ENCODE data around the gene SAFB.

Gene SAFB

GRCh38 chr19:5648464-5648863, 25.6 kb downstream of the SAFB start:
- Histone ChIP-seq H3K27ac (ENCODE audit: low read depth, low read length) (no peak overlapping the region), H3K79me1 (ENCODE audit: low read length) (no peaks in the 10 kb centered on the region), H3K79me2 (ENCODE audit: control insufficient read depth, insufficient read depth, low read length, poor library complexity) (no peaks in the 10 kb centered on the region), H4K12ac (ENCODE audit: low read depth, low read length) (no peak overlapping the region), H2BK5ac (ENCODE audit: low read depth, low read length, poor library complexity) (no peak overlapping the region), H3K18ac (ENCODE audit: low read length) (no peak overlapping the region), H3K23ac (ENCODE audit: low read length) (no peak overlapping the region), H3K9ac (ENCODE audit: low read length) (no peak overlapping the region), H3K27me3 (ENCODE audit: insufficient read depth, low read length) (no peaks in the 10 kb centered on the region), H3K36me3 (ENCODE audit: control insufficient read depth in 1 of 2, insufficient read depth in 2 of 2, low read length in 2 of 2) (peaks cover 56 to 67% of the 10 kb centered on the region in 2 experiments), H2BK120ac (ENCODE audit: insufficient read depth, low read length, poor library complexity) (no peak overlapping the region), H3K4ac (ENCODE audit: low read depth, low read length) (no peak overlapping the region), H3K4me2 (ENCODE audit: low read length) (no peak overlapping the region), H4K8ac (ENCODE audit: low read depth, low read length) (no peak overlapping the region), H3K9me3 (ENCODE audit: insufficient read depth, low read depth, low read length) (no peaks in the 10 kb centered on the region), H2AK5ac (ENCODE audit: low read length) (no peak overlapping the region), H2BK12ac (ENCODE audit: low read length) (no peak overlapping the region), H4K91ac (ENCODE audit: low read depth, low read length) (no peak overlapping the region), H3K14ac (ENCODE audit: low read length) (no peak overlapping the region), H3K4me1 (ENCODE audit: control insufficient read depth in 1 of 2, insufficient read depth in 2 of 2, low read length in 2 of 2) (no peaks in the 10 kb centered on the region), H3K4me3 (ENCODE audit: low read depth, low read length) (no peak overlapping the region), H2AFZ (ENCODE audit: insufficient read depth, low read length, poor library complexity) (no peak overlapping the region)
- no CpG with 5 or more reads among the region's 11 CpGs for WGBS (ENCODE audit: extremely low coverage, insufficient coverage, insufficient read length)
- no peak for DNase-seq

GRCh38 chr19:5651361-5651760, 28.5 kb downstream of the SAFB start:
- no peak overlapping the region for H3K18ac ChIP-seq (ENCODE audit: low read length)
- no peaks in the 10 kb centered on the region for H3K27me3 ChIP-seq (ENCODE audit: insufficient read depth, low read length)
- H3K23ac ChIP-seq (ENCODE audit: low read length) = no peak overlapping the region
- no peak overlapping the region for H2AK5ac ChIP-seq (ENCODE audit: low read length)
- DNase-seq = no peak
- no peak overlapping the region for H3K9ac ChIP-seq (ENCODE audit: low read length)
- H3K9me3 ChIP-seq (ENCODE audit: insufficient read depth, low read depth, low read length) = no peaks in the 10 kb centered on the region
- H3K4me1 ChIP-seq (ENCODE audit: control insufficient read depth in 1 of 2, insufficient read depth in 2 of 2, low read length in 2 of 2) = no peaks in the 10 kb centered on the region
- no peaks in the 10 kb centered on the region for H3K79me1 ChIP-seq (ENCODE audit: low read length)
- no peak overlapping the region for H3K4me2 ChIP-seq (ENCODE audit: low read length)
- H3K4ac ChIP-seq (ENCODE audit: low read depth, low read length) = no peak overlapping the region
- H3K14ac ChIP-seq (ENCODE audit: low read length) = no peak overlapping the region
- H2AFZ ChIP-seq (ENCODE audit: insufficient read depth, low read length, poor library complexity) = no peak overlapping the region
- H3K79me2 ChIP-seq (ENCODE audit: control insufficient read depth, insufficient read depth, low read length, poor library complexity) = no peaks in the 10 kb centered on the region
- no peak overlapping the region for H2BK120ac ChIP-seq (ENCODE audit: insufficient read depth, low read length, poor library complexity)
- H3K27ac ChIP-seq (ENCODE audit: low read depth, low read length) = no peak overlapping the region
- H2BK12ac ChIP-seq (ENCODE audit: low read length) = no peak overlapping the region
- H4K8ac ChIP-seq (ENCODE audit: low read depth, low read length) = no peak overlapping the region
- no CpG with 5 or more reads among the region's 5 CpGs for WGBS (ENCODE audit: extremely low coverage, insufficient coverage, insufficient read length)
- H3K36me3 ChIP-seq (ENCODE audit: control insufficient read depth in 1 of 2, insufficient read depth in 2 of 2, low read length in 2 of 2) = peaks cover 64 to 71% of the 10 kb centered on the region in 2 experiments
- no peak overlapping the region for H4K91ac ChIP-seq (ENCODE audit: low read depth, low read length)
- H4K12ac ChIP-seq (ENCODE audit: low read depth, low read length) = no peak overlapping the region
- no peak overlapping the region for H2BK5ac ChIP-seq (ENCODE audit: low read depth, low read length, poor library complexity)
- H3K4me3 ChIP-seq (ENCODE audit: low read depth, low read length) = no peak overlapping the region

DNA sequence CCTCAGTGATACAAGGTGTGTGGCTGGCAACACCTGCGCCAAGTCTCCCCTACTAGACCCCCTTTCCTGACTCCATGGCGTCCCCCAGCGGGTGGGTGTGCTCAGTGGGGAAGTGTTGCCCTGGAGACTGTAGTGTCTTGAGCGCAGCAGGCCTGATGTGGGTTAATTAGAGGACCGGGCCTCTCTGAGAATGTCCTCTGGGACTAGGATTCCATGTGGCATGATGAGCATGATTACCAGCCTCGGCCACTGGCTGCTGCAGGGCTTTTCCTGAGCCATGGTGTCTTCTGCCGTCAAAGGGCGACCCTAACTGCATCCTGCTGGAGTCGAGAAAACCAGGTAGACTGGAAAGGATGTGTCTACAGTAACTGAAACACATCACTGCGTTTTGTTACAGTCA, 29.4 kb downstream of the SAFB start:
- no peaks in the 10 kb centered on the region for H3K79me2 ChIP-seq (ENCODE audit: control insufficient read depth, insufficient read depth, low read length, poor library complexity)
- no peak overlapping the region for H2BK120ac ChIP-seq (ENCODE audit: insufficient read depth, low read length, poor library complexity)
- H3K9ac ChIP-seq (ENCODE audit: low read length) = no peak overlapping the region
- H2AK5ac ChIP-seq (ENCODE audit: low read length) = no peak overlapping the region
- H3K4me2 ChIP-seq (ENCODE audit: low read length) = no peak overlapping the region
- no peak overlapping the region for H3K23ac ChIP-seq (ENCODE audit: low read length)
- H4K12ac ChIP-seq (ENCODE audit: low read depth, low read length) = no peak overlapping the region
- H2BK5ac ChIP-seq (ENCODE audit: low read depth, low read length, poor library complexity) = no peak overlapping the region
- no peak overlapping the region for H3K27ac ChIP-seq (ENCODE audit: low read depth, low read length)
- no peak overlapping the region for H3K14ac ChIP-seq (ENCODE audit: low read length)
- WGBS (ENCODE audit: extremely low coverage, insufficient coverage, insufficient read length) = no CpG with 5 or more reads among the region's 10 CpGs
- H3K27me3 ChIP-seq (ENCODE audit: insufficient read depth, low read length) = no peaks in the 10 kb centered on the region
- no peak for DNase-seq
- no peak overlapping the region for H3K18ac ChIP-seq (ENCODE audit: low read length)
- no peaks in the 10 kb centered on the region for H3K79me1 ChIP-seq (ENCODE audit: low read length)
- no peak overlapping the region for H3K4ac ChIP-seq (ENCODE audit: low read depth, low read length)
- no peak overlapping the region for H3K4me3 ChIP-seq (ENCODE audit: low read depth, low read length)
- H4K91ac ChIP-seq (ENCODE audit: low read depth, low read length) = no peak overlapping the region
- H2AFZ ChIP-seq (ENCODE audit: insufficient read depth, low read length, poor library complexity) = no peak overlapping the region
- H3K36me3 ChIP-seq (ENCODE audit: control insufficient read depth in 1 of 2, insufficient read depth in 2 of 2, low read length in 2 of 2) = peaks cover 65 to 69% of the 10 kb centered on the region in 2 experiments
- no peaks in the 10 kb centered on the region for H3K4me1 ChIP-seq (ENCODE audit: control insufficient read depth in 1 of 2, insufficient read depth in 2 of 2, low read length in 2 of 2)
- H3K9me3 ChIP-seq (ENCODE audit: insufficient read depth, low read depth, low read length) = no peaks in the 10 kb centered on the region
- no peak overlapping the region for H2BK12ac ChIP-seq (ENCODE audit: low read length)
- no peak overlapping the region for H4K8ac ChIP-seq (ENCODE audit: low read depth, low read length)

DNA sequence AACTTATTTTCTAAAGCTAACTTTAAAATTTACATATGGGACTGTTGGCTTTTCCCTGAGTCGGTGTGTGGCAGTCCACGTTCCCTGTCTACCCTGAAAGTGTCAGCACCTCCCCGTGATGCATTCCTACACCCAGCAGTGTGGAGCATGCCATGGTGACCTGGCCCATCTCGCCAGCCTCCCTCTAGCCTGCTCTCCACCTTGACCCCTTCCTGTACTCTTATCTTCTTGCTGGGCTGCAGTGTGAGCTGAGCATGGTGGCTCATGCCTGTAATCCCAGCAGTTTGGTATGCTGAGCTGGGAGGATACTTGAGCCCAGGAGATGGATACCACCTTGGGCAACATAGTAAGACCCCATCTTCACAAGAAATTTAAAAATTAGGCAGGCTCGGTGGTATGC, 32.0 kb downstream of the SAFB start:
- H4K8ac ChIP-seq (ENCODE audit: low read depth, low read length) = no peak overlapping the region
- H3K4me3 ChIP-seq (ENCODE audit: low read depth, low read length) = no peak overlapping the region
- H2BK5ac ChIP-seq (ENCODE audit: low read depth, low read length, poor library complexity) = no peak overlapping the region
- H2BK12ac ChIP-seq (ENCODE audit: low read length) = no peak overlapping the region
- DNase-seq = no peak
- H4K12ac ChIP-seq (ENCODE audit: low read depth, low read length) = no peak overlapping the region
- no peaks in the 10 kb centered on the region for H3K4me1 ChIP-seq (ENCODE audit: control insufficient read depth in 1 of 2, insufficient read depth in 2 of 2, low read length in 2 of 2)
- no peak overlapping the region for H3K4me2 ChIP-seq (ENCODE audit: low read length)
- no peaks in the 10 kb centered on the region for H3K9me3 ChIP-seq (ENCODE audit: insufficient read depth, low read depth, low read length)
- no CpG with 5 or more reads among the region's 5 CpGs for WGBS (ENCODE audit: extremely low coverage, insufficient coverage, insufficient read length)
- H3K79me1 ChIP-seq (ENCODE audit: low read length) = no peaks in the 10 kb centered on the region
- H2AK5ac ChIP-seq (ENCODE audit: low read length) = no peak overlapping the region
- no peak overlapping the region for H4K91ac ChIP-seq (ENCODE audit: low read depth, low read length)
- no peak overlapping the region for H3K23ac ChIP-seq (ENCODE audit: low read length)
- no peaks in the 10 kb centered on the region for H3K27me3 ChIP-seq (ENCODE audit: insufficient read depth, low read length)
- no peak overlapping the region for H3K14ac ChIP-seq (ENCODE audit: low read length)
- peaks cover 81 to 84% of the 10 kb centered on the region in 2 experiments for H3K36me3 ChIP-seq (ENCODE audit: control insufficient read depth in 1 of 2, insufficient read depth in 2 of 2, low read length in 2 of 2)
- no peak overlapping the region for H3K27ac ChIP-seq (ENCODE audit: low read depth, low read length)
- H3K79me2 ChIP-seq (ENCODE audit: control insufficient read depth, insufficient read depth, low read length, poor library complexity) = no peaks in the 10 kb centered on the region
- H3K9ac ChIP-seq (ENCODE audit: low read length) = no peak overlapping the region
- no peak overlapping the region for H2BK120ac ChIP-seq (ENCODE audit: insufficient read depth, low read length, poor library complexity)
- no peak overlapping the region for H3K18ac ChIP-seq (ENCODE audit: low read length)
- no peak overlapping the region for H3K4ac ChIP-seq (ENCODE audit: low read depth, low read length)
- H2AFZ ChIP-seq (ENCODE audit: insufficient read depth, low read length, poor library complexity) = no peak overlapping the region

Measured in trophoblast cell (in vitro differentiated cells and primary cell).